ENCODE data around the gene PEX3. TPM values are rescaled to one million over a fixed set of nuclear protein-coding genes. Genes with fewer than 3 reads are reported as not detected.
"Not testable (repeated sequence)": the region's sequence is repeated elsewhere in the genome, so short reads cannot be mapped to it uniquely, and the experiment has no call there.

PEX3 gene
- total RNA-seq, 2 experiments from 2014 or later, result 17.9 to 18.4 TPM

GRCh38 chr6:143457563-143458359 lies 7.2 kb downstream of the PEX3 start:
- no peak overlapping the region for H3K27ac Mint-ChIP-seq
- DNase-seq, result no peak
- ATAC-seq, result no peak
- H3K36me3 Mint-ChIP-seq, result peaks cover 18% of the 10 kb centered on the region
- peaks cover 12% of the 10 kb centered on the region for H3K4me1 Mint-ChIP-seq
- H3K4me3 Mint-ChIP-seq, result no peak overlapping the region
- H3K9me3 Mint-ChIP-seq (ENCODE audit: low read depth), result no peaks in the 10 kb centered on the region
- no peaks in the 10 kb centered on the region for H3K27me3 Mint-ChIP-seq
- CTCF ChIA-PET, result no interaction called here

- DNase-seq (no peak), ATAC-seq (no peak)
- Mint-ChIP-seq H3K27me3 (no peaks in the 10 kb centered on the region), H3K27ac (no peak overlapping the region), H3K4me1 (peaks cover 2% of the 10 kb centered on the region), H3K4me3 (no peak overlapping the region), H3K9me3 (ENCODE audit: low read depth) (no peaks in the 10 kb centered on the region), H3K36me3 (peaks cover 27% of the 10 kb centered on the region)
- CTCF ChIA-PET, result no interaction called here
These were observed 14.9 kb downstream of the PEX3 start for GRCh38 chr6:143465546-143465945.

- CTCF ChIA-PET, result no interaction called here
- Mint-ChIP-seq H3K36me3 (peaks cover 25% of the 10 kb centered on the region), H3K4me3 (no peak overlapping the region), H3K27me3 (no peaks in the 10 kb centered on the region), H3K4me1 (no peaks in the 10 kb centered on the region), H3K9me3 (ENCODE audit: low read depth) (no peaks in the 10 kb centered on the region), H3K27ac (no peak overlapping the region)
- ATAC-seq (no peak), DNase-seq (no peak)
These were observed 17.4 kb downstream of the PEX3 start for GRCh38 chr6:143468026-143468425.

GRCh38 chr6:143468823-143469222 lies 18.2 kb downstream of the PEX3 start:
- H3K4me3 Mint-ChIP-seq; CTCF ChIA-PET; H3K9me3 Mint-ChIP-seq (ENCODE audit: low read depth); H3K27me3 Mint-ChIP-seq; H3K4me1 Mint-ChIP-seq; DNase-seq; ATAC-seq; H3K27ac Mint-ChIP-seq: not testable (repeated sequence)
- H3K36me3 Mint-ChIP-seq, result peaks cover 27% of the 10 kb centered on the region

GRCh38 chr6:143471822-143472221 lies 21.2 kb downstream of the PEX3 start:
- Mint-ChIP-seq H3K36me3 (peaks cover 45% of the 10 kb centered on the region), H3K4me3 (no peak overlapping the region), H3K4me1 (no peaks in the 10 kb centered on the region), H3K9me3 (ENCODE audit: low read depth) (no peaks in the 10 kb centered on the region), H3K27me3 (no peaks in the 10 kb centered on the region), H3K27ac (no peak overlapping the region)
- CTCF ChIA-PET, result no interaction called here
- DNase-seq (no peak), ATAC-seq (no peak)

GRCh38 chr6:143476545-143476944 lies 25.9 kb downstream of the PEX3 start:
- Mint-ChIP-seq H3K27me3 (no peaks in the 10 kb centered on the region), H3K27ac (no peak overlapping the region), H3K4me1 (no peaks in the 10 kb centered on the region), H3K9me3 (ENCODE audit: low read depth) (no peaks in the 10 kb centered on the region), H3K4me3 (no peak overlapping the region), H3K36me3 (peaks cover 40% of the 10 kb centered on the region)
- CTCF ChIA-PET, result no interaction called here
- ATAC-seq (no peak), DNase-seq (no peak)

- no peak overlapping the region for H3K27ac Mint-ChIP-seq
- H3K4me1 Mint-ChIP-seq, result no peaks in the 10 kb centered on the region
- H3K27me3 Mint-ChIP-seq, result no peaks in the 10 kb centered on the region
- CTCF ChIA-PET, result interaction anchor here (0.6 kb wide), 1 partner anchor 427 kb away, joined by 3 read pairs; no protein-coding TSS in a partner anchor
- DNase-seq (no peak), ATAC-seq (no peak)
- peaks cover 31% of the 10 kb centered on the region for H3K36me3 Mint-ChIP-seq
- H3K4me3 Mint-ChIP-seq, result no peak overlapping the region
- H3K9me3 Mint-ChIP-seq (ENCODE audit: low read depth), result no peaks in the 10 kb centered on the region
These were observed 28.0 kb downstream of the PEX3 start for GRCh38 chr6:143478479-143479062.

GRCh38 chr6:143482593-143482992 lies 32.0 kb downstream of the PEX3 start:
- no peak for DNase-seq
- Mint-ChIP-seq H3K27ac (no peak overlapping the region), H3K36me3 (peaks cover 8% of the 10 kb centered on the region), H3K4me1 (no peaks in the 10 kb centered on the region), H3K27me3 (no peaks in the 10 kb centered on the region), H3K4me3 (no peak overlapping the region), H3K9me3 (ENCODE audit: low read depth) (no peaks in the 10 kb centered on the region)
- CTCF ChIA-PET, result interaction anchor here (1.3 kb wide), 1 partner anchor 31 kb away, joined by 4 read pairs; no protein-coding TSS in a partner anchor
- no peak for ATAC-seq

GRCh38 chr6:143485967-143486366 lies 35.4 kb downstream of the PEX3 start:
- H3K4me1 Mint-ChIP-seq, result no peaks in the 10 kb centered on the region
- peaks cover 2% of the 10 kb centered on the region for H3K36me3 Mint-ChIP-seq
- no peak overlapping the region for H3K4me3 Mint-ChIP-seq
- H3K27me3 Mint-ChIP-seq, result no peaks in the 10 kb centered on the region
- no peaks in the 10 kb centered on the region for H3K9me3 Mint-ChIP-seq (ENCODE audit: low read depth)
- CTCF ChIA-PET, result no interaction called here
- H3K27ac Mint-ChIP-seq, result no peak overlapping the region
- no peak for DNase-seq
- ATAC-seq, result no peak

- Mint-ChIP-seq H3K4me3 (no peak overlapping the region), H3K36me3 (peaks cover 2% of the 10 kb centered on the region), H3K9me3 (ENCODE audit: low read depth) (no peaks in the 10 kb centered on the region), H3K27ac (no peak overlapping the region), H3K27me3 (no peaks in the 10 kb centered on the region), H3K4me1 (no peaks in the 10 kb centered on the region)
- CTCF ChIA-PET, result no interaction called here
- ATAC-seq (no peak), DNase-seq (no peak)
These were observed 36.1 kb downstream of the PEX3 start for GRCh38 chr6:143486752-143487151.

- H3K36me3 Mint-ChIP-seq, result peaks cover 2% of the 10 kb centered on the region
- CTCF ChIA-PET, result no interaction called here
- H3K27me3 Mint-ChIP-seq, result no peaks in the 10 kb centered on the region
- no peak overlapping the region for H3K4me3 Mint-ChIP-seq
- H3K4me1 Mint-ChIP-seq, result no peaks in the 10 kb centered on the region
- ATAC-seq (no peak), DNase-seq (no peak)
- no peak overlapping the region for H3K27ac Mint-ChIP-seq
- no peaks in the 10 kb centered on the region for H3K9me3 Mint-ChIP-seq (ENCODE audit: low read depth)
These were observed 39.6 kb downstream of the PEX3 start for GRCh38 chr6:143490244-143490643.

GRCh38 chr6:143490775-143491174 lies 40.2 kb downstream of the PEX3 start:
- Mint-ChIP-seq H3K36me3 (peaks cover 4% of the 10 kb centered on the region), H3K4me3 (no peak overlapping the region), H3K4me1 (no peaks in the 10 kb centered on the region), H3K9me3 (ENCODE audit: low read depth) (no peaks in the 10 kb centered on the region), H3K27me3 (no peaks in the 10 kb centered on the region), H3K27ac (no peak overlapping the region)
- CTCF ChIA-PET, result no interaction called here
- no peak for DNase-seq
- ATAC-seq, result no peak

GRCh38 chr6:143496974-143497373 lies 46.4 kb downstream of the PEX3 start:
- CTCF ChIA-PET, result interaction anchor here (0.7 kb wide), 1 partner anchor 10 kb away, joined by 3 read pairs; no protein-coding TSS in a partner anchor
- Mint-ChIP-seq H3K4me1 (peaks cover 12% of the 10 kb centered on the region), H3K36me3 (peaks cover 31% of the 10 kb centered on the region), H3K27me3 (no peaks in the 10 kb centered on the region), H3K9me3 (ENCODE audit: low read depth) (no peaks in the 10 kb centered on the region), H3K27ac (no peak overlapping the region), H3K4me3 (no peak overlapping the region)
- DNase-seq (no peak), ATAC-seq (no peak)

GRCh38 chr6:143498428-143498827 lies 47.8 kb downstream of the PEX3 start:
- Mint-ChIP-seq H3K36me3 (peaks cover 31% of the 10 kb centered on the region), H3K4me1 (peaks cover 12% of the 10 kb centered on the region), H3K9me3 (ENCODE audit: low read depth) (no peaks in the 10 kb centered on the region), H3K4me3 (no peak overlapping the region), H3K27me3 (no peaks in the 10 kb centered on the region), H3K27ac (no peak overlapping the region)
- ATAC-seq (no peak), DNase-seq (no peak)
- CTCF ChIA-PET, result interaction anchor here (1.1 kb wide), 1 partner anchor 14 kb away, joined by 3 read pairs; no protein-coding TSS in a partner anchor
